ENCODE measurements around the gene PLEKHA6.

PLEKHA6 gene

GRCh38 chr1:204287466-204287891 lies 72.2 kb downstream of the PLEKHA6 start:
- no peak overlapping the region for H3K4me3 ChIP-seq (ENCODE audit: low read depth, low read length)

DNA sequence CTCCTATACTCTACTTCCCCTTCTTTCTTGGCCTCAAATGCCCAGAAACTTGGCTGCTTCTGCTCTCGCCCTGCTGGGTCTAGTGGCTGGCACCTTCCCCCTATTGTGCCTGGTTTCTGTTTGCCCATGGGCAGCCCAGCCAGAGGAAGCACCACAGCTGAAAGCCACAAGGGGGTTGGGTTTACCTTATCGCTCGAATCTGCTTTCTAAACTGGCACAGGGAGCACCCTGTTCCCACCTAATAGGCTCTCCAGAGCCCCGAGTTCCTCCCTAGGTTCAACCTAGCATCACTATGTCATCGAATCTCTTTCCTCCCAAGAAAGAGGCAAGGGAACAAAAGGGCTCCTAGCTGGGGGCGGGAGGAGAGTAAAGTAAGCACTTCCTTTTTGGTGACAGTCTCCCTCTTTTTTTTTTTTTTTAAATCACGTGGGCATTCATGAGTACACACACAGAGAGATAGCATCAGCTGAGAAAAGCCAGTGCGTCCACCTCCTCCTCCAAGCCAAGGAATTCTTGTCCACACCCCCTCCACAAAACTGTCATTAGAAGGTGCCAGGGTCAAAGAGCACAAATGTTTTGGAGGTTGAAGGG lies 72.8 kb downstream of the PLEKHA6 start:
- no peak overlapping the region for H3K4me3 ChIP-seq (ENCODE audit: low read depth, low read length)

DNA sequence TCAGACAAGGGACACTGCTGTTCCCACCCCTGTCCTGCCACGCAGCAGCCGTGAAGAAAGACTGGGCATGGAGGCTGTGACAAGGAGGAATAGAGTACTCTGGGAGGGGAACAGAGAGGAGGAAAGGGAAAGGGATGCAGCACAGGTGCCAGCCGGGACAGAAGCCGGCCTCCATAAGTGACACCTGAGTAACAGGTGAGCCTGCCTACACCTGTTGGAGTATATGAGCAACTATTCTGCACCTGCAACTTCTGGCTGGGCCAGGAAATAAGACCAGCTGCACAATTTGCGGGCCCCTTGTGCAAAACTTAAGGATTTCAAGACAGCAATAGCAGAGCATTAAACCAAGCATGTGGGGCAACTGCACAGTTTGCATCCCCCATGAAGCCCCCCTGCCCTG lies 73.4 kb downstream of the PLEKHA6 start:
- no peak overlapping the region for H3K4me3 ChIP-seq (ENCODE audit: low read depth, low read length)

- H3K4me3 ChIP-seq (ENCODE audit: low read depth, low read length): no peak overlapping the region
Observed at GRCh38 chr1:204285436-204286305, 74.1 kb downstream of the PLEKHA6 start.

- H3K4me3 ChIP-seq (ENCODE audit: low read depth, low read length): no peak overlapping the region
Observed at GRCh38 chr1:204284929-204285328, 74.8 kb downstream of the PLEKHA6 start.

DNA sequence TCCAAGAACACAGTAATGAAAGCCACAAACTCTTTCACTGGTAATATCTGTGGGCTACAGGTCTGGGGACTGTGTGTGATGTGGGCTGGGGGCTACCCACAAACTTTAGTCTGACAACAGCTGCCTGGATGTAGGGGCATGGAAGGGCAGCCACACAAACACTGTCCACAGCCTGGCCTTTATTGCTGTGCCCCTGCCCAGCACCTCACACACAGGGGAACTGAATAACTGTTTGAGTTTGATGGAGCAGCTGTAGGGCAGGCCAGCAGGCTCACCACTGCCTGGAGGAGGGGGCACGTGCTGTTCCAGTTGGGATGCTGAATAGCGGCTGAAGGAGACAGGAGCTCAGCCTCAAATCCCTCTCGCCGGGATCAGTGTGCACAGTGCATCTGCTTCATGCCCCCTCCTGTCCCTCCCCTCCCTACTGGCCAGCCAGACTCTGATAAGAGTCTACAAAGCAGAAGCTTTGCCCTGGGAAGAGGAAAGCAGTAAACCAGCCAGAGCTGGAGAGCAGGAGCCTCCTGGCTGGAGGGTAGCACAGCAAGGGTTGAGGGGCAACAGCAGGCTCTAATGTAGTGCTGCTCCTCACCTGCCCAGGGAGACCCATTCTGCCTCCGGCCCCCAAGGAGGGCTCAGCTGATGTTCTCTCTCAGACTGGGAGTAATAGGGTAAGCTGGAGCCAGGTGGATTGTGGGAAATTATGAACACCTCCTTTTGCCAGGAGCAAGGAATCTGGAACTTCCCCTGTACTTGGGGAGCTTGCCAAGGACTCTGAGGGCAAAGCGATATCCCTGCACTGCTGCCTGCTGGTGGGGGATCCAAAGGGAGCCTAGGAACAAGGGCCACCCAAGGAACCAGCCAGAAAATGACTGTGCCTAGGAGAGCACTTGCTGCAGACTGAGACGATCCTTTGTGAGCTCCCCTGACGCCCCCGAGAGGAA lies 75.7 kb downstream of the PLEKHA6 start:
- H3K4me3 ChIP-seq (ENCODE audit: low read depth, low read length): no peak overlapping the region

GRCh38 chr1:204282761-204283221 lies 76.9 kb downstream of the PLEKHA6 start:
- no peak overlapping the region for H3K4me3 ChIP-seq (ENCODE audit: low read depth, low read length)

DNA sequence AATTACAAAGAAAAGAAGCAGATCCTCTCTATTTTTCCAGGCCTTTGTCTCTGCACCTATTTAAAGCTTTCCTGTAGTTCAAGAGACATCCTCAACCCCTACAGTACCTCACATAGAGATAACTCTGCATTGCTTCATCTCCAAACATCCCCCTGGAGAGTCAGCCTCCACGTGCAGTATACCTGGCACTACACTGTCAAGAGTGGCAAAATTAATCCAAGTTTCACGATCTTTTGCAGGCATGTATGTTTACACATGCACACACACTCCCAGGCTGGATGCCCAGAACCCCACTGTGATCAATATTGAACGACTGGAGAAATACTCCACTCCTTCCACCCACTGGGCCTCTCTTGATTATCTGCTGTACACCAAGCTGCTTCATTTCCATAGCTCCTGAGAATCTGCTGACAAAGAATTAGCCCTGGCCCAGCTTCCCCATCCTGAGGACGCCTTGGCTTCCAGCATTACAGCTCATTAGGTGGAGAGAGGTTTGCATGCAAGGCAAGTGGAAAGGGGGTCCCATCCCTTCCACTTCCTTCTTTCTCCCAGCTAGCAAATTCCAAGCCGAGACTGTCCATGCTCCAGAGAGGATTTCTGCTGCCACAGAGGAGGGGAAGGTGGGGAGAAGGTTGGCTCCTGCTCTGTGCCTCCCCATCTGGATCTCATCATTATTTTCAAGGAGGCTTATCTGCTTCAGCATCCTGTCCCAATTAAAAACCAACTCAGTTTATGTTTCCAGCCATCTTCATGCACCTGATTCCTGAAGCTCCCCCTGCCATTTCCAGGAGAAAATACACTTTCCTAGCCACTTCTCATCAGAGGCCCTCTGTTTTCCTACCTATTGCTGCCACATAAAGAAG lies 79.4 kb downstream of the PLEKHA6 start:
- no peak overlapping the region for H3K4me3 ChIP-seq (ENCODE audit: low read depth, low read length)

DNA sequence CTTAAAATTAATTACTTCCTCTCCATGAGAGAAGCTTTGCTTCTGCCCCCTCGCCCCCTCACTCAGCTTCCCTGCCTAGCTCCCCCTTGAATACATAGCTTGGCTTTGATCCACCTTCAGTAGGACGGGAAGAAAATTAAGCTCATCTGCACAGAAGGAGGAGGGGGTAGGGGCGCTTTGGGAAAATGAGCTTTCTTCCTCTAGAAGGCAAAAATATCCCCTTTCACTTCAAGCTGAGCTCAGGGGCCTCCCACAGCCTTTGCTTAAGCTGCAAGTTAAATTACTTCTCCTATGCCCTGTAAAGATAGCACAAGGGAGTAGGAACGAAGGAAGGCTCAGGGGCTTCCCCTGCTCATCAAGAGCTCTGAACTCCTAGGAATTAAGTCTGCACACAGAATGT lies 80.8 kb downstream of the PLEKHA6 start:
- no peak overlapping the region for H3K4me3 ChIP-seq (ENCODE audit: low read depth, low read length)

DNA sequence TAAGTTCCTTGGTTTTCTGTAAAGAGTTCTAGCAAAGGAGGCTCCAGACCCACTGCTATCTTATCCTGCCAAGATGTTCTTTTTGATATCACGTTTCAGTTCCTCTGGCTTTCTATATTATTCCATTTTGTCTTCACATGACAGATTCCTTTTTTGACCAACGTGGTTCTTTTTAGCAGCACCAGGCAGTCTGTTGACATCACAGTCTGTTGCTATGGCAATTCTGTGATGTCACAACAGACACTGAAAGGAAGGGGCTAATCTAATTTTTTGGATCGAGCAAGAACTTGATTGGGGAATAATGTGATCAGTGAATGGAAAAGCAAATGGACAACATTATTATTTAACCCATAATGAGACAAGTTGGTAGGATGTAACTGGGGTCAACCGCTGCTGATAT lies 81.5 kb downstream of the PLEKHA6 start:
- H3K4me3 ChIP-seq (ENCODE audit: low read depth, low read length): no peak overlapping the region

GRCh38 chr1:204277563-204278219 lies 82.0 kb downstream of the PLEKHA6 start:
- H3K4me3 ChIP-seq (ENCODE audit: low read depth, low read length): no peak overlapping the region

DNA sequence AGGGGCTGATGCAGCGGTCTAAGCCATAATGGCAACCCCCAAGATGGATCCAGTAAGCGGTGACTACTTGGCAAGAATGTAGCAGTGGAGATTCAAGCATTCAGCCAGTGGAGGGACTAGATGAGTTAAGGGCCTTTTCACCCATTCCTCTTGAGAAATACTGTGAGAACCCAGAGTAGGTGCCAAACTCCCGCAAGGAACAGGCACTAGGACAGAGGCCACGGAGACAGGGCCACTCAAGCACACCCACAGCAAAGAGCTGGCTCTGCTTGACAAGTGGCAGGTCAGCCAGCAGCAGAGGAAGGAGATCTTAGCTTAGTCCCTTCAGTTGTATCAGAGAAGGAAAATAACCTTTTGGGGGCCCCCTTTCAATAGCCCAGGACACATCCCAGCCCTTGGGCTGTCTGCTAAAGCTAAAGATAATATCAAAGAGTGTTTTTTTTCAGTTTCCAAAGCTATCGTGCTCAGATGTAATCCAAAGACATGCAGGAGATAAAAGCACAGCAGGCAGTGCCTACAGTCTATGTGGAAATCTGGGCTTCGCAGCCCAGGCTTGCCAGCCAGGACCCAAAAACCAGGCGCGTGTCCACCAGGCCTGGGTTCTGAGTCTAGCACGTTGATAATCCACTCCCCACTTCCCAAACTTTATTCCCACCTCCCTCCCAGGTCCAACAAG lies 83.9 kb downstream of the PLEKHA6 start:
- no peak overlapping the region for H3K4me3 ChIP-seq (ENCODE audit: low read depth, low read length)

DNA sequence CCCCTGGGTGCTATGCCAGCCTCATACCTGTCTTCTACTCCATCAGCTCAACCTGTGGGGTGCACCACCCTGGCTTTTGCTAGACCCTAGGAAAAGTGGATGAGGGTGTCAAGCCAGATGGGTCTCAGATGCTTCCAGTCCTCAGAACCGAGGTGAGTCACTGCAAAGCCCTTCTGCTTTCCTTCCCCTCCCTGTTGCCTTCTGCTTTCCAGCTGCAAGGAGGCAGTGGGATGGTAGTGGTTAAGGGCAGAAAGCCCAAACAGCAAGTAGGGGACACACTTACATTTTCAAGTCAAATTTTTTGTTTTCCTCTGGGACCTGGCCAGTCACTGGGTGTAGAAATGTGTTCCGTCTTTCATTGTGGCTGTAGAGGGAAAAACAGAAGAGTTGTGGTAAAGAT lies 85.3 kb downstream of the PLEKHA6 start:
- H3K4me3 ChIP-seq (ENCODE audit: low read depth, low read length): no peak overlapping the region

- no peak overlapping the region for H3K4me3 ChIP-seq (ENCODE audit: low read depth, low read length)
Observed at GRCh38 chr1:204272505-204272904, 87.2 kb downstream of the PLEKHA6 start.

DNA sequence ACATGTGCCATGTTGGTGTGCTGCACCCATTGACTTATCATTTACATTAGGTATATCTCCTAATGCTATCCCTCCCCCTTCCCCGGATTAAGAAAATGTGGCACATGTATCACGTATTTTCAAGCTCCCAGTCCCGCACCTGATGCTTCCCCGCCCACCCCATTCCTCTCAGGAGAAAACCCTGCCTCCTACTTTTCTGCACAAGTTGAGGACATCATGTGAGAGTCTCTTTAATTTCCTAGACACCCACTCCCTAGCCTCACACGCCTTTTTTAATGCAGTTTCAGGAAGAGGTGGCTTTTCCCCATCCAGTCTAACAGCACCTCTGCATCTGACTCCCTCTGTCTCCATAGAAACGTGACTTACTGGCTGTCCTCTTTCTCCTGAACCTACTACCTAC lies 87.8 kb downstream of the PLEKHA6 start:
- H3K4me3 ChIP-seq (ENCODE audit: low read depth, low read length): no peak overlapping the region

DNA sequence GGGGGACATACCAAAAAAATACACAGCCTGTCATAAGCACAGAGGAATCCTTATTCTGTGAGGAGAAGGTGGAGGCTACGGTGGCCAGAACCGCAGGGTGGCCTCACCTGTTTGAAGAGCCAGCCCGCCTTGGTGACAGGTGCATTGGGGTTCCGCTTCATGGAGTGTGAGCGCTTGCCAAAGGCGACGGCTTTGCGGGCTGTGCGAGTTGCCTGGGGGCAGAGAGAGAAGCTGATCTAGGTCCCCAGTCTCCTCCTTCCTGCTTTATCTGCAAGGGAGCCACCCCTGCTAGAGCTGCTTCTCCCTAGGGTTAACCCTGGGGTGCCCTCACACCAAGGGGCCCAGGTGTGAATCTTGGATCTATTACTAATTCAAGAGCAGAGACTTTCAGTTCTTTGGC lies 91.6 kb downstream of the PLEKHA6 start:
- no peak overlapping the region for H3K4me3 ChIP-seq (ENCODE audit: low read depth, low read length)

DNA sequence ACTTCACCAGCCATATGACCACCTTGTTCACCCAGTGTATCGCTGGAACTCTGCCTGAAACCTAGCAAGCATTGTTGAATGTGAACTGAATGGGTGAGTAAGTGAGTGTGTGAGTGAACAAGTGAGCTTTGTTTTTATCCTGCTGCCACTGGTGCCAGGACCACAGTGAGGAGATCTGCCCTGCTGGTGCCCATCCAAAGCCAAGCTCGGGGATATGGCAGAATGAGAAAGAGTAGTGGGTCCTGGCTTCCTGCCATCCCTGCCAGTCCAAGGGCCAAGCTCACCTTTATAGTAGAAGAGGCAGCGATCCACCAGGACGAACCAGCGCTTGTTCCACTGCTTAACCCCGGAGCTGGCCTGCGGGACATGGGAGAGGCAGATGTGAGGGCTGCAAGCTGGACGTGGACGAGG lies 92.5 kb downstream of the PLEKHA6 start:
- H3K4me3 ChIP-seq (ENCODE audit: low read depth, low read length): no peak overlapping the region

GRCh38 chr1:204266504-204267034 lies 93.2 kb downstream of the PLEKHA6 start:
- no peak overlapping the region for H3K4me3 ChIP-seq (ENCODE audit: low read depth, low read length)

GRCh38 chr1:204265665-204266064 lies 94.1 kb downstream of the PLEKHA6 start:
- no peak overlapping the region for H3K4me3 ChIP-seq (ENCODE audit: low read depth, low read length)
